SJSA1 (cell line): ENCODE measurements around the gene CHST5. TPM values are rescaled to one million over a fixed set of nuclear protein-coding genes. Genes with fewer than 3 reads are reported as not detected.
"Not testable (repeated sequence)": the region's sequence is repeated elsewhere in the genome, so short reads cannot be mapped to it uniquely, and the experiment has no call there.

Experiments used
- DNase-seq, 2 experiments: peaks; one replicate each; pipeline ENCODE4 v3.0.0-alpha.2; 2015 to 2020; ENCODE audit warnings: low spot score in 2 of 2, low read depth in 1 of 2
- H3K27ac ChIP-seq: fragments of 250-450 bp; sonication (Bioruptor Pico); 2 replicates; pipeline ENCODE4 v1.5.1; 2020; ENCODE audit warnings: mild to moderate bottlenecking, moderate library complexity
- H3K27me3 ChIP-seq: fragments of 250-450 bp; sonication (Bioruptor Pico); replicated peaks from 2 replicates; pipeline ENCODE4 v1.5.1; 2020; ENCODE audit warnings: mild to moderate bottlenecking, moderate library complexity
- H3K36me3 ChIP-seq: fragments of 250-450 bp; sonication (Bioruptor Pico); 2 replicates; pipeline ENCODE4 v1.5.1; 2020; ENCODE audit warnings: mild to moderate bottlenecking
- H3K4me1 ChIP-seq: fragments of 250-450 bp; sonication (Bioruptor Pico); replicated peaks from 2 replicates; pipeline ENCODE4 v1.6.1; 2021; ENCODE audit warnings: mild to moderate bottlenecking
- H3K4me3 ChIP-seq: fragments of 250-450 bp; sonication (Bioruptor Pico); 2 replicates; pipeline ENCODE4 v1.5.1; 2020; ENCODE audit warnings: mild to moderate bottlenecking
- H3K9me3 ChIP-seq: fragments of 250-450 bp; sonication (Bioruptor Pico); replicated peaks from 2 replicates; pipeline ENCODE4 v1.5.1; 2020; ENCODE audit warnings: mild to moderate bottlenecking
- total RNA-seq: library from RNA; depleted of rRNA; stranded (reverse); fragments of >200 nt; shearing (Covaris generic); gene quantifications from 2 replicates; pipeline ENCODE4 v1.2.3, GENCODE V29; 2014

Gene CHST5
- total RNA-seq, 1 experiment from 2014 or later = 0.08 TPM

DNA sequence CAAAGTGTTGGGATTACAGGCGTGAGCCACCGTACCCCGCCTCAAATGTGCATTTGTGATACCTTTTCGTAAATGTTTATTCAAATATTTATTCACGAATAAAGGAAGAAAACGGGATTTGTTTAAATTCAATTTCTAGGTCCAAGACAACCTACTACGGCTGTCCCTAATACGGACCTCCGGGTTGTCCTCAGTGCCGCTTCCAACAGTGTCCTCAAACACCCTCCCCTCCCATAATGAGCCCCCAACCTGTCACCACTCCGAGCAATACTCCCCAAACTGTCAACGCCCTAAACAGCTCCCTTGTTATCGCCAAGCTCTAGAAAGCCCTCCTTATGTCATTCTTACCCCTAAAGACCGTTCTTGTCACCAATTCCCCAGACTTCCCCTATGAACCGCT, 29.7 kb upstream of the CHST5 start:
- DNase-seq = no peak
- Histone ChIP-seq H3K4me3 (peak overlapping the region; percentile 97), H3K27me3 (peaks cover 21% of the 10 kb centered on the region; the same call in 1 of the 2 replicates), H3K36me3 (peaks cover 45% of the 10 kb centered on the region), H3K27ac (no peak overlapping the region), H3K4me1 (peaks cover 14% of the 10 kb centered on the region), H3K9me3 (peaks cover 5% of the 10 kb centered on the region; the same call in 1 of the 2 replicates)

DNA sequence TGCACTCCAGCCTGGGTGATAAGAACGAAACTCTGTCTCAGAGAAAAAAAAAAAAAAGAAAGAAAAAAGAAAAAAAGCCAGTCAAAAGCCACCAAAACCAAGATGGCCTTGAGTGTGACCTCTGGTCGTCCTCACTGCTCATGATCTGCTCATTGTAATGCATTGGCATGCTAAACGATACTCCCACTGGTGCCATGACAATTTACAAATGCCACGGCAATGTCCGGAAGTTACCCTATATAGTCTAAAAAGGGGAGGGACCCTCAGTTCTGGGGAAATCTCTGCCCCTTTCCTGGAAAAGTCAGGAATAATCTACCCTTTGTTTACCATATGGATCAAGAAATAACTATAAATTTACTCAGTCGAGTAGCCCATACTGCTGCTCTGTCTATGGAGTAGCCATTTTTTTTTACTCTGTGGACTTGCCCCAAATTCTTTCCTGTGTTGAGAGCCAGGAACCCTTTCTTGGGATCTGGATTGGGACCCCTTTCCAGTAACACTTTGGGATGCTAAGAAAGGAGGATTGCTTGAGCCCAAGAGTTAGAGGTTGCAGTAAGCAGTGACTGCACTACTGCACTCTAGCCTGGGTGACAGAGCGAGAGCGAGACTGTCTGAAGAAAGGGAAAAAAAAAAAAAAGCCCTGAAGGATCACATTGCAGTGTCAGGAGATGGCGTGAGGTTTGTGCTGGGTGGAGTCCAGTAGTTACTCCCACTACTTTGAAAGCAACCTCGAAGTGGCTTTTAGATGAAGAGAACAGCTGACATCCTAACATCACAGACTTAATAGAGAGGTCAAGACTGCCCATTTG, 23.9 kb upstream of the CHST5 start:
- Histone ChIP-seq H3K27ac (no peak overlapping the region), H3K4me3 (no peak overlapping the region), H3K9me3 (no peaks in the 10 kb centered on the region), H3K36me3 (no peaks in the 10 kb centered on the region), H3K4me1 (0 out of 2 replicates have a peak, but pooled peaks cover 6% of the 10 kb centered on the region), H3K27me3 (peaks cover 24% of the 10 kb centered on the region; the same call in 1 of the 2 replicates)
- no peak for DNase-seq

DNA sequence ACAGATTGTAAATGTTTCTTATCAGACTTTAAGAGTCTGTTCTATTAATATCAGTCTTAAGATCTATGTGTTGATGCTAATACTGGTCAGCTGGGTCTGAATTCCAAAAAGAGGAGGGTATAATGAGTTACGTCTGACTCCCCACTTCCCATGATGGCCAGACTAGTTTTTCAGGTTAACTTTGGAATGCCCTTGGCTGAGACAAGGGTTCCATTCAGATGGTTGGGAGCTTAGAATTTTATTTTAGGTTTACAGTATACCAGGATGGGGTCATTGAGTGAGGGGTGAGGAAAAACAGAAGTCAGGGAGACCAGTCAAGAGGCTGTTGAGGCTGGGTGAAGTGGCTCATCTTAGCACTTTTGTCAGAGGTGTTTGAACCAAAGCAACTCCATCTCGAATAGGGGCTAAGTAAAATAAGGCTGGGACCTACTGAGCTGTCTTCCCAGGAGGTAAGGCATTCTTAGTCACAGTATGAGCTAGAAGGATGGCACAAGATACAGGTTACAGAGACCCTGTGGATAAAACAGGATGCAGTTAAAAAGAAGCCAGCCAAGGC, 23.0 kb upstream of the CHST5 start:
- Histone ChIP-seq H3K36me3 (no peaks in the 10 kb centered on the region), H3K4me3 (no peak overlapping the region), H3K27ac (no peak overlapping the region), H3K4me1 (0 out of 2 replicates have a peak, but pooled peaks cover 6% of the 10 kb centered on the region), H3K27me3 (peaks cover 21% of the 10 kb centered on the region; the same call in 1 of the 2 replicates), H3K9me3 (no peaks in the 10 kb centered on the region)
- DNase-seq = no peak

DNA sequence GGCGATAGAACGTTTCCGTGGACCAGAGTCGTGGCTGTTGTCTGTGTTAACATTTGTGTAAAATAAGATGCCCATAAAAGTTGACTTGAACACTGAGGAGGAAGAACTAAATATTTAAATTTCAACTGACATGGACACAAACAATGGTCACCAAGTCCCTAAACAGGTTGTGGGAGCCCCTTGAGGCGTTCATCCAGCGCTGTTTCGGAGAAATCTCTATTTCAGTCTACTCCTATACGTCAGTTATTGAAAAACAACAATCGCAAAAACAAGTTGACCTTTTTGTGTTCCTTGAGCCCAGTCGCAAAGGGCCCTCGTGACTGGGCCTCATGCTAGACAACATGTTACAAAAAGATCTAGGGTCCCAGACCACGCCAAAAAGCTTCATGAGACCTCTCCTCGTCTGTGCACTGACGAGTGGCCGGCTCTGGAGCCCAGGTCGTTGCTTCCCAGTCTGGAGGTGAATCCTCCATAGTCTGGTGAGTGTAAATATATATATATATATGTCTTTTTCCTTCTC, 20.6 kb upstream of the CHST5 start:
- H3K36me3 ChIP-seq = no peaks in the 10 kb centered on the region
- H3K4me1 ChIP-seq = 0 out of 2 replicates have a peak, but pooled peaks cover 6% of the 10 kb centered on the region
- no peaks in the 10 kb centered on the region for H3K9me3 ChIP-seq
- DNase-seq = no peak
- peaks cover 8% of the 10 kb centered on the region; the same call in 1 of the 2 replicates for H3K27me3 ChIP-seq
- H3K4me3 ChIP-seq = peak overlapping the region; percentile 51
- H3K27ac ChIP-seq = no peak overlapping the region

DNA sequence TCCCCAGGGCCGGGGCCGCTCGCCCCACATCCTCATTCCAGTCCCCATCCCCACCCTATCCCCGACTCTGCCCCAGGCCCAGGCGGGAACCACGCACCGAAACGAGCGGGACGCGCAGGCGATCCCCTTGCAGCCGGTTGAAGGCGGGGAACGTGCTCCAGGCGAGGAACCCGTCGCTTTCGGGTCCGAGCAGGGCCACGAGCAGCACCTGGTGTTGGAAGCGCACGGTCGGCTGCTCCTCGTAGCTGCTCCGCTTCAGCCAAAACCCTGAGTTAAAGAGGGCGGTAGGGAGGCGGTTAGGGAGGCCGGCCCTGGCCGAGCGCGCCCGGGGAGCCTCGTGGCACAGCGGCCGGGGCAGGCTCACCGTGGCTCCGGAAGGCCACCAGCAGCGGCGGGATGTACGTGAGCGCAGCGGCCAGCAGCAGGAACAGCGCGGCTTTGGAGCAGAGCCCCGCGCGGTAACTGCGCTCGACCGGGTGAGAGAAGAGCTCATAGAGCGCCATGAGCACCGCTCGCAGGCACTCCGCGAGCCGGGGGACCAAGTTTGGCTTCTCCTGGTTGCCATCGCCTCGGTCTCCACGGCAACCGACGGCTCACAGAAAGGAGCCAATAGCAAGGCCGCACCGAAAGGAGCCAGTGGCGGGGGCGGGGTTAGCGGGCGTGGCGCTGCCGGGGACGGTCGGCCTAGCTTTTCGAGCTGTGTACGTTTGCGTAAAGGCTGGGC, 20.0 kb upstream of the CHST5 start, which contains the start of gene TMEM231:
Gene TMEM231 (minus strand): TSS at position 546 of the 724 bp plus-strand sequence. CDS start 43 bp downstream, at position 503.
- H3K4me3 ChIP-seq = peak within 1 kb of the TSS; percentile 51
- H3K27me3 ChIP-seq = peaks cover 6% of the 10 kb centered on the region; the same call in 1 of the 2 replicates
- peak within 1 kb of the TSS; percentile 4; the same call in 1 of the 2 replicates for H3K27ac ChIP-seq
- no peaks in the 10 kb centered on the region for H3K9me3 ChIP-seq
- peak; percentile 88 to 94 for DNase-seq
- H3K4me1 ChIP-seq = 0 out of 2 replicates have a peak, but pooled peaks cover 6% of the 10 kb centered on the region
- H3K36me3 ChIP-seq = no peaks in the 10 kb centered on the region

DNA sequence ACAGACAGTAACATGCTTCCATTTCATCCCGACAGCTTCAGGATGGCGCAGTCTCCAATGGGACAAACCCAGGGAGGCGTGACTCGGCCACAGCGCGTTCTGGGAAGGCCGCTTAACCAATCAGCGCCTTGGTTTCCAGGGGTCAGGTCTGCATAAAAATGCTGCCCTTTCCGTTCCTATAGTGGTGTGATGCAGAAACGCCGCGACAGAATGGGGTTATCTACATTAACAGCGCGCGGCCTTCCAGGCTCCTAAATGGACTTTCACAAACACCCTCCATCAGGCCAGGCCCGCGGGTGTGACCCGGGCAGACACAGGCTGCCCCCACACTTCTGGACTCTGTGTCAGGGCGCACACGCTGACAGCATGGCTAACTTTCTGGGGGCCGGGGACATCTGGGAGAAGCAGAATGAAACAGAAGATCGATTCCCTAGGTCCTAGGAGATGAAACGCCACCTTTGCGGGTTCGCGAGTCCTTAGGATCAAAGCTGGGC, 19.4 kb upstream of the CHST5 start:
- Histone ChIP-seq H3K4me3 (peak overlapping the region; percentile 51), H3K9me3 (no peaks in the 10 kb centered on the region), H3K27me3 (peaks cover 1% of the 10 kb centered on the region; the same call in 1 of the 2 replicates), H3K36me3 (no peaks in the 10 kb centered on the region), H3K4me1 (0 out of 2 replicates have a peak, but pooled peaks cover 6% of the 10 kb centered on the region), H3K27ac (peak overlapping the region; percentile 4; the same call in 1 of the 2 replicates)
- DNase-seq = peak; percentile 72 to 91

DNA sequence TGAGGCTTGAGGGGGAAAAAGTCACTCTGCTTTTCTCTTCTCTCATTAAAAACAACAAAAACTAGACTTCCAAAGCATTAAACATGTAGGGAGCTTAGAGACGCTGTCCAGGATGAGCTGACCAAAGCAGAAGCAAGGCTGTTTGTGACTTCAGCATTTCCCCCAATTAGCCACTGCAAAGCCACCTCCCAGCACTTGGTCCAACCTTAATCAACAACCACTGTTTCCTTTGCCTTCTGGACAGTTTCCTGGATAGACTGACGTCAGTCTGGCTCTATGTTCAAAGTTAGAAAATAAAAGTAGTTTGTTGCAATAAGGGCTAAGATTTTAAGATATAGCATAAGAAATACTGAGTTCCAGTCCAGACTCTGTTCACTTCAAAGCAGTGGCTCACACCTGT, 17.0 kb upstream of the CHST5 start:
- Histone ChIP-seq H3K9me3 (no peaks in the 10 kb centered on the region), H3K27ac (no peak overlapping the region), H3K36me3 (no peaks in the 10 kb centered on the region), H3K4me1 (0 out of 2 replicates have a peak, but pooled peaks cover 6% of the 10 kb centered on the region), H3K4me3 (no peak overlapping the region), H3K27me3 (no peaks in the 10 kb centered on the region)
- DNase-seq = no peak

DNA sequence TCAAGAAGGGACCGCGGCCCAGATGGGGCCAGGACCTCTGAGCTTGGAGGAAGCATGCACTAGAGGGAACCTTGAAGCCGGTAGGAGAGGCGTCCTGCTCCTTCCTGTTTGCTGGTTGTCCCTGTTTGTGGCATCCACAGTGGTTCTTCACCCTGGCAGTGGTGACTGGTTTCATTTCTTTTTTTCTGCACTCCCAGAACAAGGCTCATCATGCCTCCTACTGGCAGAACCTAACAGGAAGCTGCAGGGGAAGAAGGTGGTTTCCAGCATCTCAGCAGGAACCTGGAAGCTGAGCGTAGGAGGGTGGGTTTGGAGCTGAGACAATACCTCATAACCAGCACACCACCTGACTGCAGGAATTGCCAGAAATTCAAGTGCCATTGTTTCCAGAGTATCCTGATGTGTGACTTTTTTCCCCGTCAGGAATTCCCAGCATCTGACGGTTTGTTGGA, 14.3 kb upstream of the CHST5 start:
- H3K36me3 ChIP-seq = no peaks in the 10 kb centered on the region
- no peaks in the 10 kb centered on the region for H3K9me3 ChIP-seq
- H3K4me3 ChIP-seq = no peak overlapping the region
- no peaks in the 10 kb centered on the region for H3K27me3 ChIP-seq
- no peaks in the 10 kb centered on the region for H3K4me1 ChIP-seq
- DNase-seq = peak in 1 of 2 experiments; percentile 9
- H3K27ac ChIP-seq = no peak overlapping the region

DNA sequence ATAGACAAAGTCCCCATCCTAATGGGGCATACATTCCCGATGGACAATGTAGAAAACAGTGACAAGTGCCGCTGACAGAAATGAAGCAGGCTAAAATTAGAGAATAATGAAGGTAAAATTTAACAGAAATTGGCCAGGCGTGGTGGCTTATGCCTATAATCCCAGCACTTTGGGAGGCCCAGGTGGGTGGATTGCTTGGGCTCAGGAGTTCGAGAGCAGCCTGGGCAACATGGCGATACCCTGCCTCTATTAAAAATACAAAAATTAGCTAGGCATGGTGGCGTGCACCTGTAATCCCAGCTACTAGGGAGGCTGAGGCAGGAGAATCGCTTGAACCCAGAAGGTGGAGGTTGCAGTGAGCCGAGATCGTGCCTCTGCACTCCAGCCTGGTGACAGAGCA, 12.5 kb upstream of the CHST5 start:
- not testable (repeated sequence) for DNase-seq, H3K27ac ChIP-seq, H3K4me3 ChIP-seq, H3K9me3 ChIP-seq, H3K27me3 ChIP-seq, H3K4me1 ChIP-seq, H3K36me3 ChIP-seq

DNA sequence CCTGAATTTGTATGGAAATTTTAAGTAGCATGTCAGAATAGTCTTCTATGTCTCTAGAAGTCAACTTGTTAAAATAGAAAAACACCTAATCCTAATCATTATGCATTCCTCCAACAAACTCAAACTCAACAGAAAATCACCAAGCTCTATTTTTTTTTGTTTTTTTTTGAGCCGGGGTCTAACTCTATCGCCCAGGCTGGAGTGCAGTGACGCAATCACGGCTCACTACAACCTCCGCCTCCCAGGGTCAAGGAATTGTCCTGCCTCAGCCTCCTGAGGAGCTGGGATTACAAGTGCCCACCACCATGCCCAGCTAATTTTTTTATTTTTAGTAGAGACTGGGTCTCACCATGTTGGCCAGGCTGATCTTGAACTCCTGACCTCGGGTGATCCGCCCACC, 10.4 kb upstream of the CHST5 start:
- H3K4me3 ChIP-seq = no peak overlapping the region
- H3K27ac ChIP-seq = no peak overlapping the region
- H3K9me3 ChIP-seq = no peaks in the 10 kb centered on the region
- no peaks in the 10 kb centered on the region for H3K27me3 ChIP-seq
- H3K4me1 ChIP-seq = no peaks in the 10 kb centered on the region
- no peaks in the 10 kb centered on the region for H3K36me3 ChIP-seq
- DNase-seq = no peak

DNA sequence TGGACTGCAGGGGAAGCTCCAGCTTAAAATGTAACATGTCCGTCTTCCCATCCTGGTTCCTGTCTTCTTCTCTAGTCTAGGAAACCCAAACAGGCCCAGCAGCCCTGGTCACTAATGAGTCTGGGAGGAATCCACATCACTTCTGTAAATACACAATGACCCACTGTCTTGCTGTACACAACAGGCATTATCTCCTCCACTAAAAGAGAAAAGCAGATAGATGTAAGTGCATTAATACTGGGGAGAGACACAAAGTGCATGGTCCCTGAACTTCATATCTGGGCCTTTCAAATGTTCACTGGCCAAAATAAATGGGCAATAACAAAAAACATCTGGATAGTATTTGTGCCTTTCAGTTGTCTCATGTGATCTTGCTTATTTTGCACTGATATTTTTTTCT, 10.0 kb upstream of the CHST5 start:
- H3K27me3 ChIP-seq, H3K9me3 ChIP-seq, H3K36me3 ChIP-seq, H3K4me3 ChIP-seq, H3K4me1 ChIP-seq, H3K27ac ChIP-seq, DNase-seq: not testable (repeated sequence)

DNA sequence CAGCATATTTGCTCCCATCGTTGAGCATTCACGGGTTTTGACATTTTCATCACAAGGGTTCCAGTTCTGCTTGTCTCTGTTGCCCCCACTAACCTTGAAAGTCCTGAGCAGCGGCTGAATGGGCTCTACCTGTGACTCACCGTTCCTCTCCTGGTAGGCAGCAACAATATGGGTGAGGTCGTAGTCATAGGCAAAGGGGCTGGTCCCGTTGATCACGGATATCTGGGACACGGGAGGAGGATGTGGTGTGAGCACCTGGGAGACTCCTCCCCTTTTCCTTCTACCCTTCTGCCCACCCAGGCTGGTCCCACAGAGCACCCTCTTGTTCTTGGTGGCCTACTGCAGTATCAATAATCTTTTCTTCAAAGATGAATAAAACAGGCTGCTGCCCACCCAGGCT, 6.6 kb upstream of the CHST5 start:
- H3K27me3 ChIP-seq, H3K4me1 ChIP-seq, DNase-seq, H3K9me3 ChIP-seq, H3K4me3 ChIP-seq, H3K36me3 ChIP-seq, H3K27ac ChIP-seq: not testable (repeated sequence)

DNA sequence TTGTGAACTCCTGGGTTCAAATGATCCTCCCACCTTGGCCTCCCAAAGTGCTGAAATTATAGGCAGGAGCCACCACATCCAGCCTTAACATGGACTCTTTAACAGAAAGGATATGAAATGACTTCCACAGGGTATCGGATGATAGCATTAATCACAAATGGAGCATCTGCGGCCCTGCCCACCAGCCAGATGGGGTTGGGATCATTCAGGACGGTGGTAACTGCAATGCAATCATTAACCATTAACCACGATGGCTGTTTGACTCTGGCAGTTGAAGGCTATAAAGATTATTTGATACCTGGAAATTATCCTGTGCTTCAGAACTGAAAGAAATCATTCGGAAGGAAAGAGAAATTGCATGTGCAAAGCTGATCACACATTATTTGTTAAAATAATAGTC, 5.3 kb upstream of the CHST5 start:
- Histone ChIP-seq H3K36me3 (no peaks in the 10 kb centered on the region), H3K27ac (no peak overlapping the region), H3K4me1 (no peaks in the 10 kb centered on the region), H3K27me3 (no peaks in the 10 kb centered on the region), H3K9me3 (no peaks in the 10 kb centered on the region), H3K4me3 (no peak overlapping the region)
- no peak for DNase-seq
